ENCODE results near the gene OXCT1. TPM values are rescaled to one million over a fixed set of nuclear protein-coding genes. Genes with fewer than 3 reads are reported as not detected.
A peak's percentile ranks its signal among the peaks of the same experiment; 100 is the strongest.

The OXCT1 gene
- total and polyA plus RNA-seq, 9 of the 15 experiments (the other 6 are each of a cell fraction or from before 2014, with no cell fraction given) = 24.7 to 61.2 (median 41.9) TPM

DNA sequence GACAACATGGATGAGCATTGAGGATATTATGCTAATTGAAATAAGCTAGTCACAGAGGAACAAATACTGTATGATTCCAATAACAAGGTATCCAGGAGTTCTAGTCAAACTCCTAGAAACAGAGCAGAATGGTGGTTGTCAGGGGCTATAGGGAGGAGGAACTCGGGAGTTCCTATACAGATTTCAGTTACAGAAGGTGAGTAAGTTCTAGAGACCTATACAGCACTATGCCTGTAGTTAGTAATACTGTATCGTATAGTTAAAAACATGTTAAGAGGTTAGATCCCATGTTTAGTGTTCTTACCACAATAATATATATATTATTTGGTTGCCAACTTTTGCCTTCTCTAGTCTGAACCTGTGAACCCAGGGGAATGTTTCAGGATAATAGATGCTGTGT lies 7.9 kb upstream of the OXCT1 start:
- TF ChIP-seq SMARCC2 (IDR thresholded peaks at IDR 0.05; ENCODE audit: low read depth) (no peak), HNRNPUL1 (IDR thresholded peaks at IDR 0.05; ENCODE audit: low read length) (no peak), ZNF12 (CRISPR knock-in tag; IDR thresholded peaks at IDR 0.05) (no peak)
- TF ChIP-seq, protein P1, sequence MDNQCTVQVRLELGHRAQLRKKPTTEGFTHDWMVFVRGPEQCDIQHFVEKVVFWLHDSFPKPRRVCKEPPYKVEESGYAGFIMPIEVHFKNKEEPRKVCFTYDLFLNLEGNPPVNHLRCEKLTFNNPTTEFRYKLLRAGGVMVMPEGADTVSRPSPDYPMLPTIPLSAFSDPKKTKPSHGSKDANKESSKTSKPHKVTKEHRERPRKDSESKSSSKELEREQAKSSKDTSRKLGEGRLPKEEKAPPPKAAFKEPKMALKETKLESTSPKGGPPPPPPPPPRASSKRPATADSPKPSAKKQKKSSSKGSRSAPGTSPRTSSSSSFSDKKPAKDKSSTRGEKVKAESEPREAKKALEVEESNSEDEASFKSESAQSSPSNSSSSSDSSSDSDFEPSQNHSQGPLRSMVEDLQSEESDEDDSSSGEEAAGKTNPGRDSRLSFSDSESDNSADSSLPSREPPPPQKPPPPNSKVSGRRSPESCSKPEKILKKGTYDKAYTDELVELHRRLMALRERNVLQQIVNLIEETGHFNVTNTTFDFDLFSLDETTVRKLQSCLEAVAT (IDR thresholded peaks at IDR 0.05) = 0 out of 4 replicates have a peak, but pooled peaks of 1 of the 2 experiments have one; percentile 30
- Histone ChIP-seq H2AFZ (ENCODE audit: low read depth, low read length) (no peak overlapping the region), H3K9ac (ENCODE audit: insufficient read depth in 1 of 2, low read depth in 2 of 2, low read length in 2 of 2) (no peak overlapping the region), H3K27ac (ENCODE audit: extremely low read depth, low read depth, low read length) (no peak overlapping the region), H3K36me3 (ENCODE audit: control insufficient read depth, insufficient read depth, low read length) (no peaks in the 10 kb centered on the region), H3K27me3 (ENCODE audit: control insufficient read depth in 2 of 2, insufficient read depth in 2 of 2, low read length in 2 of 2) (no peaks in the 10 kb centered on the region), H3K79me2 (ENCODE audit: control insufficient read depth, insufficient read depth, low read length) (no peaks in the 10 kb centered on the region), H3K4me2 (ENCODE audit: insufficient read depth, low read length) (no peak overlapping the region), H3K9me3 (replicated peaks; ENCODE audit: control insufficient read depth, insufficient read depth, low read depth, low read length) (no peaks in the 10 kb centered on the region), H3K4me3 (no peak overlapping the region), H3K9me1 (ENCODE audit: control insufficient read depth, insufficient read depth, low read length) (no peaks in the 10 kb centered on the region), H4K20me1 (replicated peaks; ENCODE audit: control insufficient read depth, insufficient read depth, low read length) (no peaks in the 10 kb centered on the region), H3K4me1 (replicated peaks in 1 of 2; ENCODE audit: control insufficient read depth in 2 of 2, insufficient read depth in 2 of 2, low read length in 2 of 2) (peaks cover 1 to 12% of the 10 kb centered on the region in 2 experiments; a peak in 3 of 5 replicates)
- ATAC-seq (no peak), FAIRE-seq (no peak), DNase-seq (ENCODE audit: extremely low read depth in 1 of 4, low spot score in 3 of 4) (no peak)
- ChIA-PET POLR2A (no interaction called here), CTCF (ENCODE audit: low intra/inter-chr PET ratio) (no interaction called here)
- 30% methylated on average over 2 of the region's 2 CpGs for WGBS (ENCODE audit: insufficient coverage, low coverage, missing lambda C conversion rate)
- intact Hi-C loops (cut with micrococcal nuclease) = no loop called here
- in situ Hi-C loops (cut with MboI) = no loop called here
- BruUV-seq (replicated peaks) = no TSS peak

DNA sequence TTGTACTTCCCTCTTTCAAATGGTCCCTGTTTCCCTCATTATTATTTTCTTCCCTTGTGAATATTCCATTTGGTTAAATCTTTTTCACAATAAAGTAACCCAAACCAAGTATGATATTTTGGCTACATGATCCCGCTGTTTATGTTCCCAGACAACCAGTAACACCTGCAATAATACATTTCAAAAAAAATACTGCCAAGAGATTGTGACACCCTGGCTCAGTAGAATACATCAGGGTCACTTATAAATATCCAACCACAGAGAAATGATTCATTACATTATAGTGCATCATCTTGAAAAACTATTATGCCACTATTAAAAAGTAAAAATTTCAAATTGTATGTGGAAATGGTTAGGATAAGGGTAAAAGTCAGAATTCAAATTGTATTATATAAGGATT lies 7.2 kb upstream of the OXCT1 start:
- Histone ChIP-seq H2AFZ (ENCODE audit: low read depth, low read length) (no peak overlapping the region), H3K36me3 (ENCODE audit: control insufficient read depth, insufficient read depth, low read length) (no peaks in the 10 kb centered on the region), H3K79me2 (ENCODE audit: control insufficient read depth, insufficient read depth, low read length) (no peaks in the 10 kb centered on the region), H4K20me1 (replicated peaks; ENCODE audit: control insufficient read depth, insufficient read depth, low read length) (no peaks in the 10 kb centered on the region), H3K9me1 (ENCODE audit: control insufficient read depth, insufficient read depth, low read length) (no peaks in the 10 kb centered on the region), H3K4me3 (no peak overlapping the region), H3K4me2 (ENCODE audit: insufficient read depth, low read length) (no peak overlapping the region), H3K9me3 (replicated peaks; ENCODE audit: control insufficient read depth, insufficient read depth, low read depth, low read length) (no peaks in the 10 kb centered on the region), H3K27ac (ENCODE audit: extremely low read depth, low read depth, low read length) (no peak overlapping the region), H3K4me1 (replicated peaks in 1 of 2; ENCODE audit: control insufficient read depth in 2 of 2, insufficient read depth in 2 of 2, low read length in 2 of 2) (peaks cover 0 to 6% of the 10 kb centered on the region in 2 experiments; a peak in 1 of 5 replicates), H3K27me3 (ENCODE audit: control insufficient read depth in 2 of 2, insufficient read depth in 2 of 2, low read length in 2 of 2) (no peaks in the 10 kb centered on the region), H3K9ac (ENCODE audit: insufficient read depth in 1 of 2, low read depth in 2 of 2, low read length in 2 of 2) (no peak overlapping the region)
- no peak for FAIRE-seq
- no TSS peak for BruUV-seq (replicated peaks)
- no peak for DNase-seq (ENCODE audit: extremely low read depth in 1 of 4, low spot score in 3 of 4)
- 57% methylated on average over 1 of the region's 1 CpG for whole genome bisulfite sequencing (ENCODE audit: insufficient coverage, low coverage, missing lambda C conversion rate)
- intact Hi-C loops (cut with micrococcal nuclease) (no loop called here), in situ Hi-C loops (cut with MboI) (no loop called here)
- POLR2A ChIA-PET = interaction anchor here (1.7 kb wide), 1 partner anchor 26 kb away, joined by 7 read pairs; the partner anchor contains the start of gene RIMOC1
- no peak for ATAC-seq
- CTCF ChIA-PET (ENCODE audit: low intra/inter-chr PET ratio) = no interaction called here
- TF ChIP-seq ZNF830 (CRISPR knock-in tag; IDR thresholded peaks at IDR 0.05) (no peak), BHLHE40 (IDR thresholded peaks at IDR 0.05; ENCODE audit: low read length) (no peak), SMARCA5 (IDR thresholded peaks at IDR 0.05) (no peak), NFYB (IDR thresholded peaks at IDR 0.05; ENCODE audit: extremely low read depth, insufficient read length) (no peak), RNF2 (IDR thresholded peaks at IDR 0.05) (no peak), MECOM (CRISPR knock-in tag; IDR thresholded peaks at IDR 0.05) (no peak), ZNF165 (CRISPR knock-in tag; IDR thresholded peaks at IDR 0.05; ENCODE audit: borderline replicate concordance) (no peak), ZFP30 (CRISPR knock-in tag; IDR thresholded peaks at IDR 0.05; ENCODE audit: borderline replicate concordance) (no peak), PHF21A (IDR thresholded peaks at IDR 0.05; ENCODE audit: borderline replicate concordance, low read depth) (no peak), ZNF24 (IDR thresholded peaks at IDR 0.05) (no peak), SMARCA4 (IDR thresholded peaks at IDR 0.05) (no peak), RAD51 (IDR thresholded peaks at IDR 0.05; ENCODE audit: borderline replicate concordance, low read depth) (no peak), KDM1A (IDR thresholded peaks at IDR 0.05) (no peak), ZSCAN29 (IDR thresholded peaks at IDR 0.05) (no peak)
- TF ChIP-seq, protein P2, sequence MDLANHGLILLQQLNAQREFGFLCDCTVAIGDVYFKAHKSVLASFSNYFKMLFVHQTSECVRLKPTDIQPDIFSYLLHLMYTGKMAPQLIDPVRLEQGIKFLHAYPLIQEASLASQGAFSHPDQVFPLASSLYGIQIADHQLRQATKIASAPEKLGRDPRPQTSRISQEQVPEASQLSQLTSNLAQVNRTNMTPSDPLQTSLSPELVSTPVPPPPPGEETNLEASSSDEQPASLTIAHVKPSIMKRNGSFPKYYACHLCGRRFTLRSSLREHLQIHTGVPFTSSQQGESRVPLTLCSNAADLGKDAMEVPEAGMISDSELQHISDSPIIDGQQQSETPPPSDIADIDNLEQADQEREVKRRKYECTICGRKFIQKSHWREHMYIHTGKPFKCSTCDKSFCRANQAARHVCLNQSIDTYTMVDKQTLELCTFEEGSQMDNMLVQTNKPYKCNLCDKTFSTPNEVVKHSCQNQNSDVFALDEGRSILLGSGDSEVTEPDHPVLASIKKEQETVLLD (IDR thresholded peaks at IDR 0.05) = no peak

Measured in K562 (cell line).